Measurements from ENCODE around the gene AP3S1. TPM values are rescaled to one million over a fixed set of nuclear protein-coding genes. Genes with fewer than 3 reads are reported as not detected.

Gene AP3S1
- total and polyA plus RNA-seq, 2 of the 13 experiments (the other 11 are each of a cell fraction or from before 2014, with no cell fraction given) = 50.5 to 85.9 TPM

DNA sequence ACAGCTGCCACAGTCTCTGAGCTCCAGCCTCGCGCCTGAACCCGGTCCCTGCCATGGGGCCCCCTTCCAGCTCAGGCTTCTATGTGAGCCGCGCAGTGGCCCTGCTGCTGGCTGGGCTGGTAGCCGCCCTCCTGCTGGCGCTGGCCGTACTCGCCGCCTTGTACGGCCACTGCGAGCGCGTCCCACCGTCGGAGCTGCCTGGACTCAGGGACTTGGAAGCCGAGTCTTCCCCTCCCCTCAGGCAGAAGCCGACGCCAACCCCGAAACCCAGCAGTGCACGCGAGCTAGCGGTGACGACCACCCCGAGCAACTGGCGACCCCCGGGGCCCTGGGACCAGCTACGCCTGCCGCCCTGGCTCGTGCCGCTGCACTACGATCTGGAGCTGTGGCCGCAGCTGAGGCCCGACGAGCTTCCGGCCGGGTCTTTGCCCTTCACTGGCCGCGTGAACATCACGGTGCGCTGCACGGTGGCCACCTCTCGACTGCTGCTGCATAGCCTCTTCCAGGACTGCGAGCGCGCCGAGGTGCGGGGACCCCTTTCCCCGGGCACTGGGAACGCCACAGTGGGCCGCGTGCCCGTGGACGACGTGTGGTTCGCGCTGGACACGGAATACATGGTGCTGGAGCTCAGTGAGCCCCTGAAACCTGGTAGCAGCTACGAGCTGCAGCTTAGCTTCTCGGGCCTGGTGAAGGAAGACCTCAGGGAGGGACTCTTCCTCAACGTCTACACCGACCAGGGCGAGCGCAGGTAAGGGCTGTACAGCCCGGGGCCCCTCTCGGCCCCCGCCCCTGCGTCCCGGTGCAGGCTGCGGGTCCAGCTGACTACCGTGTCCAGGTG is 121.0 kb downstream of the AP3S1 start (continued):
- TF ChIP-seq, protein P1, sequence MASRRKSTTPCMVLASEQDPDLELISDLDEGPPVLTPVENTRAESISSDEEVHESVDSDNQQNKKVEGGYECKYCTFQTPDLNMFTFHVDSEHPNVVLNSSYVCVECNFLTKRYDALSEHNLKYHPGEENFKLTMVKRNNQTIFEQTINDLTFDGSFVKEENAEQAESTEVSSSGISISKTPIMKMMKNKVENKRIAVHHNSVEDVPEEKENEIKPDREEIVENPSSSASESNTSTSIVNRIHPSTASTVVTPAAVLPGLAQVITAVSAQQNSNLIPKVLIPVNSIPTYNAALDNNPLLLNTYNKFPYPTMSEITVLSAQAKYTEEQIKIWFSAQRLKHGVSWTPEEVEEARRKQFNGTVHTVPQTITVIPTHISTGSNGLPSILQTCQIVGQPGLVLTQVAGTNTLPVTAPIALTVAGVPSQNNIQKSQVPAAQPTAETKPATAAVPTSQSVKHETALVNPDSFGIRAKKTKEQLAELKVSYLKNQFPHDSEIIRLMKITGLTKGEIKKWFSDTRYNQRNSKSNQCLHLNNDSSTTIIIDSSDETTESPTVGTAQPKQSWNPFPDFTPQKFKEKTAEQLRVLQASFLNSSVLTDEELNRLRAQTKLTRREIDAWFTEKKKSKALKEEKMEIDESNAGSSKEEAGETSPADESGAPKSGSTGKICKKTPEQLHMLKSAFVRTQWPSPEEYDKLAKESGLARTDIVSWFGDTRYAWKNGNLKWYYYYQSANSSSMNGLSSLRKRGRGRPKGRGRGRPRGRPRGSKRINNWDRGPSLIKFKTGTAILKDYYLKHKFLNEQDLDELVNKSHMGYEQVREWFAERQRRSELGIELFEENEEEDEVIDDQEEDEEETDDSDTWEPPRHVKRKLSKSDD (CRISPR knock-in tag; IDR thresholded peaks at IDR 0.05; ENCODE audit: low read depth) = no peak
- TF ChIP-seq FOXM1 (CRISPR knock-in tag; IDR thresholded peaks at IDR 0.05) (no peak), ZNF235 (CRISPR knock-in tag; IDR thresholded peaks at IDR 0.05; ENCODE audit: borderline replicate concordance) (no peak), MED1 (CRISPR knock-in tag; IDR thresholded peaks at IDR 0.05) (no peak), JDP2 (CRISPR knock-in tag; IDR thresholded peaks at IDR 0.05; ENCODE audit: borderline replicate concordance) (no peak), ZMYM4 (CRISPR knock-in tag; IDR thresholded peaks at IDR 0.05) (peak; percentile 28; the same call in 1 of the 2 replicates), TAF15 (IDR thresholded peaks at IDR 0.05; ENCODE audit: low read depth, low read length, poor library complexity, severe bottlenecking) (no peak), REPIN1 (CRISPR knock-in tag; IDR thresholded peaks at IDR 0.05; ENCODE audit: borderline replicate concordance, low read depth) (no peak), TEAD3 (CRISPR knock-in tag; optimal IDR thresholded peaks at IDR 0.05; ENCODE audit: borderline replicate concordance) (peak; percentile 21), ZNF792 (CRISPR knock-in tag; IDR thresholded peaks at IDR 0.05) (no peak), SOX13 (IDR thresholded peaks at IDR 0.05) (no peak), SOX13 (CRISPR knock-in tag; conservative IDR thresholded peaks at IDR 0.05 in 1 of 2, IDR thresholded peaks at IDR 0.05 in 1 of 2) (no peak), SIN3B (IDR thresholded peaks at IDR 0.05; ENCODE audit: low read length) (no peak), TFDP2 (CRISPR knock-in tag; IDR thresholded peaks at IDR 0.05) (no peak), ZIK1 (CRISPR knock-in tag; IDR thresholded peaks at IDR 0.05; ENCODE audit: borderline replicate concordance, low read depth) (no peak), HDAC1 (CRISPR knock-in tag; IDR thresholded peaks at IDR 0.05) (no peak), ZNF639 (CRISPR knock-in tag; conservative IDR thresholded peaks at IDR 0.05) (no peak), ZC3H4 (CRISPR knock-in tag; IDR thresholded peaks at IDR 0.05; ENCODE audit: borderline replicate concordance) (no peak), ZNF557 (CRISPR knock-in tag; IDR thresholded peaks at IDR 0.05) (no peak)
- TF ChIP-seq, protein P2, sequence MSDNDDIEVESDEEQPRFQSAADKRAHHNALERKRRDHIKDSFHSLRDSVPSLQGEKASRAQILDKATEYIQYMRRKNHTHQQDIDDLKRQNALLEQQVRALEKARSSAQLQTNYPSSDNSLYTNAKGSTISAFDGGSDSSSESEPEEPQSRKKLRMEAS (IDR thresholded peaks at IDR 0.05) = peak; percentile 72
- TF ChIP-seq, protein P3, sequence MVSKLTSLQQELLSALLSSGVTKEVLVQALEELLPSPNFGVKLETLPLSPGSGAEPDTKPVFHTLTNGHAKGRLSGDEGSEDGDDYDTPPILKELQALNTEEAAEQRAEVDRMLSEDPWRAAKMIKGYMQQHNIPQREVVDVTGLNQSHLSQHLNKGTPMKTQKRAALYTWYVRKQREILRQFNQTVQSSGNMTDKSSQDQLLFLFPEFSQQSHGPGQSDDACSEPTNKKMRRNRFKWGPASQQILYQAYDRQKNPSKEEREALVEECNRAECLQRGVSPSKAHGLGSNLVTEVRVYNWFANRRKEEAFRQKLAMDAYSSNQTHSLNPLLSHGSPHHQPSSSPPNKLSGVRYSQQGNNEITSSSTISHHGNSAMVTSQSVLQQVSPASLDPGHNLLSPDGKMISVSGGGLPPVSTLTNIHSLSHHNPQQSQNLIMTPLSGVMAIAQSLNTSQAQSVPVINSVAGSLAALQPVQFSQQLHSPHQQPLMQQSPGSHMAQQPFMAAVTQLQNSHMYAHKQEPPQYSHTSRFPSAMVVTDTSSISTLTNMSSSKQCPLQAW (CRISPR knock-in tag; IDR thresholded peaks at IDR 0.05) = no peak
- TF ChIP-seq, protein P4, sequence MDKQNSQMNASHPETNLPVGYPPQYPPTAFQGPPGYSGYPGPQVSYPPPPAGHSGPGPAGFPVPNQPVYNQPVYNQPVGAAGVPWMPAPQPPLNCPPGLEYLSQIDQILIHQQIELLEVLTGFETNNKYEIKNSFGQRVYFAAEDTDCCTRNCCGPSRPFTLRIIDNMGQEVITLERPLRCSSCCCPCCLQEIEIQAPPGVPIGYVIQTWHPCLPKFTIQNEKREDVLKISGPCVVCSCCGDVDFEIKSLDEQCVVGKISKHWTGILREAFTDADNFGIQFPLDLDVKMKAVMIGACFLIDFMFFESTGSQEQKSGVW (CRISPR knock-in tag; IDR thresholded peaks at IDR 0.05; ENCODE audit: borderline replicate concordance) = no peak

Measured in HepG2 (cell line).